CMK (cell line): ENCODE results near the gene AP2B1.

Experiments
- DNase-seq: peaks from one replicate; pipeline ENCODE4 v3.0.0-alpha.2; 2010; ENCODE audit warnings: low read depth

Gene AP2B1

GRCh38 chr17:35773679-35774425, 186.7 kb downstream of the AP2B1 start:
- DNase-seq, result no peak

- no peak for DNase-seq
These were observed 187.4 kb downstream of the AP2B1 start for GRCh38 chr17:35774499-35774898.

DNA sequence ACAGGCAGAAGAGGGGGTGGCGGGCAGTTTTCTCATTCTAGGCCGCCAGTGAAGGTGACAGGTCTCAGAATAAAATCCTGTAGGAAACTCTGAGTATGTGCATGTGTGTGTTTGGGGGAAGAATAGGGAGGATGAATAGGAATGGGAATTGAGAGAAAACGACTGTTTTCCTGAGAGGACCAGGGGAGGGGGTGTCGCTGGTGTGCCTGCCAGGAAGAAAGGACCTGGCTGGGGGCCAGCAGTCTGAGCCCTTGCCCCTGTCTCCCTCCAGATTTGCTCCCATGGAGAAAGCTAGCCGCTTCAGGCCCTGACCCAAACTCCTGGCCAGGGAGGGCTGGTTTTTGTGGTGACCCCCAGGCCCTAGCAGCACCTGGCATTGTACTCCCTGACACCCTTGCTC, 187.9 kb downstream of the AP2B1 start:
- no peak for DNase-seq

- no peak for DNase-seq
These were observed 188.5 kb downstream of the AP2B1 start for GRCh38 chr17:35775583-35775982.
